Ovary (tissue), 9 donors: ENCODE results near the gene MAGI1. TPM values are rescaled to one million over a fixed set of nuclear protein-coding genes. Genes with fewer than 3 reads are reported as not detected.

Source experiments
- DNase-seq, 5 donors: peaks; one replicate each; pipeline ENCODE4 v3.0.0-alpha.2; 2019 to 2020
- H3K27ac ChIP-seq, 2 donors: fragments of 200-600 bp; one replicate each; pipeline versions ENCODE4 v1.5.1 to v1.8.0; 2019 to 2022
- H3K27me3 ChIP-seq: fragments of 200-600 bp; one replicate; pipeline ENCODE4 v1.8.0; 2022
- H3K36me3 ChIP-seq: fragments of 200-600 bp; sonication (generic); one replicate; pipeline ENCODE4 v1.5.1; 2019
- H3K4me1 ChIP-seq: one replicate; pipeline ENCODE4 v1.8.1; 2013; ENCODE audit warnings: mild to moderate bottlenecking, moderate library complexity; ENCODE audit not compliant: insufficient read depth
- H3K4me3 ChIP-seq: fragments of 200-600 bp; sonication (generic); one replicate; pipeline ENCODE4 v1.5.1; 2017
- H3K9me3 ChIP-seq, 2 donors: fragments of 200-600 bp in 1 of 2; sonication (generic) in 1 of 2; one replicate each; pipeline versions ENCODE4 v1.5.1 to v1.8.1; 2013 to 2019; ENCODE audit warnings: mild to moderate bottlenecking in 1 of 2, moderate library complexity in 1 of 2
- CTCF ChIP-seq, 3 donors: fragments of 450-650 bp in 2 of 3; fragments of 200-600 bp in 1 of 3; IDR thresholded peaks; one replicate each; pipeline versions ENCODE4 v1.5.1 to v1.8.0; 2016 to 2022; ENCODE audit warnings: antibody characterized with exemption in 3 of 3, mild to moderate bottlenecking in 1 of 3
- EP300 ChIP-seq: sonication (generic); formaldehyde crosslinking; IDR thresholded peaks from one replicate; pipeline ENCODE4 v1.6.1; 2017; ENCODE audit warnings: antibody characterized with exemption
- POLR2A ChIP-seq: fragments of 450-650 bp; IDR thresholded peaks from one replicate; pipeline ENCODE4 v1.6.1; 2017; ENCODE audit warnings: antibody characterized with exemption, mild to moderate bottlenecking, moderate library complexity
- WGBS, 3 donors: extraction: QIAGEN DNeasy Blood & Tissue Kit in 1 of 3; methylation state at CpG; one replicate each; pipeline versions ENCODE4 v1.1.5 to v1.1.7; 2013 to 2017; 5-methylcytosine and 5-hydroxymethylcytosine counted together
- intact Hi-C, 4 donors: fragments of 100-400 bp; cut with DNase I; formaldehyde crosslinking; loops; one replicate each; pipeline versions ENCODE4 v1.11.0 to v1.15.1; 2022 to 2023
- polyA plus RNA-seq, 2 donors: library from polyadenylated mRNA; stranded (reverse); fragments of 200-250 nt in 1 of 2; fragments of 350-450 nt in 1 of 2; fragmentation: Illumina TruSeq in 1 of 2; extraction: RNeasy Lipid Tissue Mini Kit (QIAGEN cat#74804) in 1 of 2; gene quantifications; one replicate each; pipeline ENCODE4 v1.2.3, GENCODE V29; 2013 to 2014
- total RNA-seq, 7 donors: library from RNA; depleted of rRNA in 2 of 7; stranded (reverse); fragments of >200 nt in 2 of 7; fragmentation: NEBNext Ultra II Directional in 3 of 7; extraction: Animal tissue kit (Norgen Biotek cat#: 25700) in 3 of 7; gene quantifications; one replicate each; pipeline versions ENCODE4 v1.1.0 to v1.2.4, GENCODE V29; 2016 to 2023
- donor health status: DM: no; HTN: no; CAD: no; lungs with moderate emphysema.
- donor health status: DM: no; HTN: no; CAD: no.
- donor health status: Bipolar disorder and iron deficiency.
- donor health status: DM: yes; HTN: yes; CAD: no.
- donor health status: DM: no; HTN: no; CAD: no.
- donor health status: DM: yes; HTN: yes; CAD: no.

Gene MAGI1
- total and polyA plus RNA-seq, 9 donors: 5.5 to 35.7 (median 8.7) TPM

GRCh38 chr3:65664446-65664845, 374.3 kb downstream of the MAGI1 start:
- TF ChIP-seq POLR2A: no peak
- no peak for TF ChIP-seq EP300
- no peak for TF ChIP-seq CTCF (IDR thresholded peaks at IDR 0.05)
- H3K27me3 ChIP-seq: no peaks in the 10 kb centered on the region
- no peaks in the 10 kb centered on the region for H3K4me1 ChIP-seq
- H3K36me3 ChIP-seq: no peaks in the 10 kb centered on the region
- 82 to 87% (median 85%) methylated on average over 3 of the region's 3 CpGs for WGBS, 3 donors
- intact Hi-C loops: no loop called here
- no peak overlapping the region for H3K27ac ChIP-seq
- no peak overlapping the region for H3K4me3 ChIP-seq
- no peaks in the 10 kb centered on the region for H3K9me3 ChIP-seq
- DNase-seq: no peak

GRCh38 chr3:65662095-65662494, 376.6 kb downstream of the MAGI1 start:
- Histone ChIP-seq H3K27me3 (no peaks in the 10 kb centered on the region), H3K9me3 (no peaks in the 10 kb centered on the region), H3K27ac (no peak overlapping the region), H3K4me1 (no peaks in the 10 kb centered on the region), H3K4me3 (no peak overlapping the region), H3K36me3 (no peaks in the 10 kb centered on the region)
- intact Hi-C loops: no loop called here
- WGBS, 3 donors: 76 to 94% (median 93%) methylated on average over 3 of the region's 3 CpGs
- no peak for DNase-seq
- TF ChIP-seq CTCF (IDR thresholded peaks at IDR 0.05) (no peak), POLR2A (no peak), EP300 (no peak)

GRCh38 chr3:65660000-65660598, 378.6 kb downstream of the MAGI1 start:
- Histone ChIP-seq H3K4me3 (no peak overlapping the region), H3K4me1 (no peaks in the 10 kb centered on the region), H3K27me3 (no peaks in the 10 kb centered on the region), H3K36me3 (no peaks in the 10 kb centered on the region), H3K9me3 (no peaks in the 10 kb centered on the region), H3K27ac (no peak overlapping the region)
- intact Hi-C loops: no loop called here
- WGBS, 3 donors: 92 to 94% (median 92%) methylated on average over 5 of the region's 5 CpGs
- TF ChIP-seq EP300 (no peak), CTCF (IDR thresholded peaks at IDR 0.05) (no peak), POLR2A (no peak)
- no peak for DNase-seq

- no peak overlapping the region for H3K27ac ChIP-seq
- intact Hi-C loops: no loop called here
- no peaks in the 10 kb centered on the region for H3K4me1 ChIP-seq
- no peak overlapping the region for H3K4me3 ChIP-seq
- no peaks in the 10 kb centered on the region for H3K36me3 ChIP-seq
- TF ChIP-seq EP300 (no peak), CTCF (IDR thresholded peaks at IDR 0.05) (no peak), POLR2A (no peak)
- H3K27me3 ChIP-seq: no peaks in the 10 kb centered on the region
- no peak for DNase-seq
- H3K9me3 ChIP-seq: no peaks in the 10 kb centered on the region
- WGBS, 3 donors: 75 to 78% (median 75%) methylated on average over 6 of the region's 6 CpGs
Observed at GRCh38 chr3:65659396-65659795, 379.3 kb downstream of the MAGI1 start.
